HEK293 (cell line): ENCODE data around the gene SLC1A6.

Source experiments
- ZBTB1 ChIP-seq: fragments of 450-650 bp; formaldehyde crosslinking; IDR thresholded peaks from 2 replicates; pipeline ENCODE4 v1.5.1; 2016; ENCODE audit warnings: missing biosample characterization, missing genetic modification characterization
- ZNF10 ChIP-seq: fragments of 450-650 bp; formaldehyde crosslinking; IDR thresholded peaks from 2 replicates; pipeline ENCODE4 v1.5.1; 2017; ENCODE audit warnings: missing biosample characterization, missing genetic modification characterization
- ZNF140 ChIP-seq: fragments of 450-650 bp; formaldehyde crosslinking; IDR thresholded peaks from 2 replicates; pipeline ENCODE4 v1.5.1; 2016; ENCODE audit warnings: missing biosample characterization, missing genetic modification characterization
- ZNF274 ChIP-seq, 2 experiments: fragments of 200-500 bp in 1 of 2; fragments of 450-650 bp in 1 of 2; sonication (Bioruptor generic) in 1 of 2; formaldehyde crosslinking in 1 of 2; IDR thresholded peaks; 2 replicates each; pipeline versions ENCODE4 v1.5.1 to v1.6.1; 2014 to 2016; ENCODE audit warnings: borderline replicate concordance in 1 of 2, inconsistent platforms in 1 of 2, low read length in 1 of 2, missing biosample characterization in 1 of 2, missing genetic modification characterization in 1 of 2
- ZNF513 ChIP-seq: fragments of 450-650 bp; IDR thresholded peaks from 2 replicates; pipeline ENCODE4 v1.5.1; 2018; ENCODE audit warnings: missing biosample characterization, missing genetic modification characterization
- ZNF518A ChIP-seq: fragments of 450-650 bp; formaldehyde crosslinking; conservative IDR thresholded peaks from 2 replicates; pipeline ENCODE4 v1.5.1; 2016; ENCODE audit warnings: low read depth, missing biosample characterization, missing genetic modification characterization
- ZNF521 ChIP-seq: fragments of 450-650 bp; formaldehyde crosslinking; IDR thresholded peaks from 2 replicates; pipeline ENCODE4 v1.5.1; 2017; ENCODE audit warnings: missing biosample characterization, mild to moderate bottlenecking, missing genetic modification characterization
- ZNF600 ChIP-seq: fragments of 450-650 bp; formaldehyde crosslinking; IDR thresholded peaks from 2 replicates; pipeline ENCODE4 v1.5.1; 2016; ENCODE audit warnings: missing biosample characterization, missing genetic modification characterization
- ZNF692 ChIP-seq: fragments of 450-650 bp; formaldehyde crosslinking; IDR thresholded peaks from 2 replicates; pipeline ENCODE4 v1.5.1; 2016; ENCODE audit warnings: missing biosample characterization, missing genetic modification characterization
- ZSCAN18 ChIP-seq: fragments of 450-650 bp; formaldehyde crosslinking; IDR thresholded peaks from 2 replicates; pipeline ENCODE4 v1.5.1; 2016; ENCODE audit warnings: missing biosample characterization, missing genetic modification characterization
- TF ChIP-seq, protein P1 (sequence below): fragments of 450-650 bp; formaldehyde crosslinking; IDR thresholded peaks from 2 replicates; pipeline ENCODE4 v1.5.1; 2016; ENCODE audit warnings: missing biosample characterization, missing genetic modification characterization

- TF ChIP-seq ZNF521 (tag by site-specific recombination) (no peak), ZNF513 (tag by site-specific recombination) (no peak), ZNF692 (tag by site-specific recombination) (no peak), ZNF518A (tag by site-specific recombination) (no peak), ZSCAN18 (tag by site-specific recombination) (no peak), ZNF140 (no peak), ZBTB1 (tag by site-specific recombination) (no peak), ZNF600 (tag by site-specific recombination) (no peak), ZNF274 (IDR thresholded peaks at IDR 0.05; ENCODE audit: low read length) (no peak), ZNF274 (tag by site-specific recombination; IDR thresholded peaks at IDR 0.05; ENCODE audit: borderline replicate concordance) (no peak), ZNF10 (tag by site-specific recombination) (no peak)
- TF ChIP-seq, protein P1, sequence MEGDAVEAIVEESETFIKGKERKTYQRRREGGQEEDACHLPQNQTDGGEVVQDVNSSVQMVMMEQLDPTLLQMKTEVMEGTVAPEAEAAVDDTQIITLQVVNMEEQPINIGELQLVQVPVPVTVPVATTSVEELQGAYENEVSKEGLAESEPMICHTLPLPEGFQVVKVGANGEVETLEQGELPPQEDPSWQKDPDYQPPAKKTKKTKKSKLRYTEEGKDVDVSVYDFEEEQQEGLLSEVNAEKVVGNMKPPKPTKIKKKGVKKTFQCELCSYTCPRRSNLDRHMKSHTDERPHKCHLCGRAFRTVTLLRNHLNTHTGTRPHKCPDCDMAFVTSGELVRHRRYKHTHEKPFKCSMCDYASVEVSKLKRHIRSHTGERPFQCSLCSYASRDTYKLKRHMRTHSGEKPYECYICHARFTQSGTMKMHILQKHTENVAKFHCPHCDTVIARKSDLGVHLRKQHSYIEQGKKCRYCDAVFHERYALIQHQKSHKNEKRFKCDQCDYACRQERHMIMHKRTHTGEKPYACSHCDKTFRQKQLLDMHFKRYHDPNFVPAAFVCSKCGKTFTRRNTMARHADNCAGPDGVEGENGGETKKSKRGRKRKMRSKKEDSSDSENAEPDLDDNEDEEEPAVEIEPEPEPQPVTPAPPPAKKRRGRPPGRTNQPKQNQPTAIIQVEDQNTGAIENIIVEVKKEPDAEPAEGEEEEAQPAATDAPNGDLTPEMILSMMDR: no peak
Observed at GRCh38 chr19:14968247-14968646, 11.4 kb downstream of the SLC1A6 start.
